NCI-H146 treated with DMSO at 0.1 percent for 48 hours (cell line): ENCODE data around the gene IL20RA.
"Not testable (repeated sequence)": the region's sequence is repeated elsewhere in the genome, so short reads cannot be mapped to it uniquely, and the experiment has no call there.

Experiments
- DNase-seq: peaks from one replicate; lab custom pipeline; 2025; ENCODE audit not compliant: unreplicated experiment; lab: John Stamatoyannopoulos, UW

Gene IL20RA

GRCh38 chr6:136975089-136975715 is 69.6 kb downstream of the IL20RA start:
- DNase-seq, result no peak

DNA sequence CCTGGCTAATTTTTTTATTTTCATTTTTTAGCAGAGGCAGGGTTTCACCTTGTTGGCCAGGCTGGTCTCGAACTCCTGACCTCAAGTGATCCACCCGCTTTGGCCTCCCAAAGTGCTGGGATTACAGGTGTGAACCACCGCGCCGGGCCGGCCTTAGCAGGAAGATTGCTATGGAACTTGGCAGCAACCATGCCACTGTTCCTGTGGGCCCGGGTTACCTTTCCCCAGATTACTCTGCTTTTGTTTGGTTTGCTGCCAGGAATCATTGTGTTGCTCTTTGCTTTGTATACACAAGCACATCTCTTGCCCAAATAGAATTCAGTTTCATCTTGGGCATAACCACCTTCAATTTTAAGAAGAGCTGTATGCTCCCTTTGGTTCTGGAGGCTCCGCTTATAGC is 71.0 kb downstream of the IL20RA start:
- not testable (repeated sequence) for DNase-seq

DNA sequence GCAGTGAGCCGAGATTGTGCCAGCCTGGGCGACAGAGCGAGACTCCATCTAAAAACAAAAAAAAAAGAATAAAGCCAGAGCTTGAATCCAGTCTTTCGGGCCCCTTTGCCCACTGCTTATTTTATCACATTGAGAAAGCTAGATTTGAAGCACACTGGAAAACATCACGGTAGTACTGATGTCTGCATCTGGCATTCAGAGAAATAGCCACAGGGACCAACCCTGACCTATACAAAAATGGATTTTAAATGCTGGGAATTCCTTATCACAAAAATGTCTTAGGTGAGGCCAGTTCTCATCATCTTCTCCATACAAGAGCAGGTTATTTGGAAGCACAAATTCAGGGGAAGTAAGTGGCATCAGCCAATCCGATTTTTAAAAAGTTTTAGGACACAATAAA is 73.2 kb downstream of the IL20RA start:
- no peak for DNase-seq

DNA sequence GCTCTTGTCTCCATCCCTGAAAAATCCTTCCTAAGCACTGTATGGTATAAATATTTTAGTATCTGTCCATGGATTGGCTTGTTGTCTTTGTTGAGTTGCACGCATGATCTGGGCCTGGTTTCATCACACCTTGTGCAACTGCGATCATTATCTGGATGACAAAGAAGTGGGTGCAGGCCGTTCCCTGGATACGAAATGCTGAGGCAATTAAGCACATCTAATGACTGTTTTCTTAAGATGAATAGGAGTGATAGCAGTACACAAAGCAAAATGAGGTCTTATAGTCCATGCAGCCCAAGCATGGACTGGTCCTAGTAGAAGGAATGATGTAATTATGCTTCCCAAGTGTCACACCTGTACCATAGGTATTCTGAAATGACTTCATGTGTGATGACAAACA is 74.8 kb downstream of the IL20RA start:
- DNase-seq, result peak; percentile 100

- peak; percentile 94 for DNase-seq
Measured at GRCh38 chr6:136969433-136969832, 75.3 kb downstream of the IL20RA start.

- DNase-seq, result peak; percentile 89
Measured at GRCh38 chr6:136968837-136969236, 75.9 kb downstream of the IL20RA start.

DNA sequence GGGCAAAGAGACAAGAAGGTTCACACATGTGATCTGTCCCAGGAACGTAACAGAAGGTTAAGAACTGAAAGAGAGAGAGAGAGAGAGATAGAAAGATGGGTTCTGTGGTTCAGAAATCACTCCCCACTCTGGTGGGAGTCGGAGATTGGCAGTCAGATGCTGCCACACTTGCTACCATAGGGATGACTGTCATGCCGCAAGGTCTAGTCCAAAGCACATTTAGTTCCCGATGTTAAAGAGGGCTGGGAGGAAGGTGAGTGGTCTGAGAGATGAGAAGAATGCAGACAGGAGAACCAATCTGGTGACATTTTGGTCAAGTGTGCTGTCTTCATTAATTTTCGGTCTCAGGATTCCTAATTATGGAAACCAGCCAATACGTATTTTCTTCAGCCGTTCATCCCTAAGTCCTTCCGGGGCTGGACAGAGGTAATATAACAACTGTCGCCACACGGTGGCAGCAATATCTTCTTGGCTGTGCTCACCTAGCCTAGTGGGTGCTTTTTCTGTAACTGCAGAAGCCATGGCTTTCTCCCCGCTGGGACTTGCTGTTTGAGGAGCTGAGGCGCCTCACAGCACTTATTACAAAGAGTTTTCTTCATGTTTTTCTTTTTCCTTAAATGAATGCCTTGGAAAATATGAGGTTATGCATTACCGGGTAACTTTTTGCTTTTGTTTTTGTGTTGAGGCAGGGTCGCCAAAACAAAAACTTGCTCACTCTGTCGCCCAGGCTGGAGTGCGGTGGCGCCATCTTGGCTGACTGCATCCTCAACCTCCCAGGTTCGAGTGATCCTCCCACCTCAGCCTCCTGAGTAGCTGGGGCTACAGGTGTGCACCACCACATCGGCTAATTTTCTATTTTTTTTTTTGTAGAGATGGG is 76.7 kb downstream of the IL20RA start:
- peak; percentile 98 for DNase-seq

- no peak for DNase-seq
Measured at GRCh38 chr6:136964398-136964797, 80.4 kb downstream of the IL20RA start.

DNA sequence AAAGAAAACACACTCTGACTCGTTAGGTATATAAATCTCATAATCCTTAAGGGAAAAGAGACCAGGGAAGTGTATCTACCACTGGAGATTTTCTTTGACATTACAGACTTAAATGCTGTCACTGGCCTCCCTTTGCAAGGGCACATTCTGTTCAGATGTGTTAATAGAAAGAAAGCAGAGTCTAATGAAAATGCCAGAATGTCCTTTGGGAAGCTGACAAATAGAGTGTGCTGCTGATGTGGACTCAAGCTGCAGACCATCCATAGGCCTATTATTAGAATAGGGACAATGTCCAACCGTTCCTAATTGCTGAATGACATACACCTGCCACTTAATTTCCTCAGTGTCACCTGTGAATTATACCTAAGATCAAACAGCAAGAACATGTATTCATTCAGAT is 81.5 kb downstream of the IL20RA start:
- peak; percentile 99 for DNase-seq

DNA sequence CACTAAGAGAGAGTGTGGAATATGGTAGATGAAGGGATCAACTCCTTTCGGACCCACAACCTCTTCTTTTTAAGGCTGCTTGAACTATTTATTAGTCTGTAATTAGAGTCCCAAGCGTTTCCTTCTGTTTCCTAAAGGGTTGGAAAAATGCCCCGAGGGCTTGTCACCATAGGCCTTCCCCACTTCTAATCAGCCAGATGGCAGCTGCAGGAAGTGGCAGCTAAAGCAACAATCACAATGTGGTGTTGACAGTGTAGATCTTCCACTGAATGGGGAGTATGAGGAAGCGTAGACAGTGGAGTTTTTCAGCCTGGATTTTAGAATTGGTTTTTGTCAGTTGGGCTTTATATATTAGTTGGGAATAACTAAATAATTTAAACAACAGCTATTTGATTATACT is 82.1 kb downstream of the IL20RA start:
- DNase-seq, result peak; percentile 100

DNA sequence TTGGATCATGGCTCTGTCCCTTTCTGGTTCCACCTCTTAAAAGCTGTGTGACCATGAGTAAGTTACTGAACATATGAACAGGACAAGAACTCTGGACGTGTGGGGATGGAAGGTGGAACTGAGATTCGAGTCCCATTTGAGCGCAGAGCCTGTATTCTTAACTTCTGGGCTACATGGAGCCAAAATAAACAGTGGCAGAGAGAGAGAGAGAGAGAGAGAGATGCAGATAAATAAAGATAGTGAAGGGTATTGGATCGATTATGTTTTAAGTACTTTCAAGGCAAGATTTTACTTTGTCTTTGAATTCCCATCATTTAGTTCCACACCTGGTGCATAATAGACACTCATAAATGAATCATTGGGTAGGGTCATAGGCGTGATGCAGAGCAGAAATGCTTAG is 82.9 kb downstream of the IL20RA start:
- DNase-seq, result peak; percentile 90

- DNase-seq, result peak; percentile 21
Measured at GRCh38 chr6:136960781-136961180, 84.0 kb downstream of the IL20RA start.

DNA sequence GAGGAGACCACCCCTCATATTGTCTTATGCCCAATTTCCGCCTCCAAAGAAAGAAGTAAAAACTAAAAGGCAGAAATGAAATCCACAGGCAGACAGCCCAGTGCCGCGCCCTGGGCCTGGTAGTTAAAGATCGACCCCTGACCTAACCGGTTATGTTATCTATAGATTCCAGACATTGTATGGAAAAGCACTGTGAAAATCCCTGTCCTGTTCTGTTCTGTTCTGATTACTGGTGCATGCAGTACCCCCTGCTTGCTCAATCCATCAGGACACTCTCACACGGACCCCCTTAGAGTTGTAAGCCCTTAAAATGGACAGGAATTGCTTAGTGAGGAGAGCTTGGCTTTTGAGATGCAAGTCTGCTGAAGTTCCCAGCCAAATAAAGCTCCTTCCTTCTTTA is 84.8 kb downstream of the IL20RA start:
- DNase-seq, result peak; percentile 65

DNA sequence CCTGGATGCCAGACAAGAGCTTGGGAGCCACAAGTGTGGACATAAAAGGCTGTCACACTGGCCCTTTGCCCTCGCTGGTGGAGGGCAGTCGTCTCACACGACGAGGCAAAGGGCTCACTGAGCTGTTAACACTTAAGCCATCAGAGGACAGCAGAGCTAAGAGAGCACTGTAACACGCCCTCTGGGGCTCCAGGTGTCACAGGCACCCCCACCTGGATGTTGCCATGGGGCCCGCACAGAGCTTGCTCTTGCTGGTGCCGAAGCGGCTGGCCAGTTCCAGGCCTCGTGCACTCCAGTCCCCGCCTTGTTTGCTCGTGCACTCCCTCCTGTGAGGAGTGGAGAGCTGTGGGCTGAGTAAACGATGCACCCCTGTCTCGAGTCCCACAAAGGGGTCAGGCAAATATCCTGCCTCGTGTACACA is 85.3 kb downstream of the IL20RA start:
- peak; percentile 99 for DNase-seq

GRCh38 chr6:136958168-136958567 is 86.6 kb downstream of the IL20RA start:
- peak; percentile 68 for DNase-seq

GRCh38 chr6:136956590-136957544 is 87.9 kb downstream of the IL20RA start:
- peak; percentile 99 for DNase-seq

DNA sequence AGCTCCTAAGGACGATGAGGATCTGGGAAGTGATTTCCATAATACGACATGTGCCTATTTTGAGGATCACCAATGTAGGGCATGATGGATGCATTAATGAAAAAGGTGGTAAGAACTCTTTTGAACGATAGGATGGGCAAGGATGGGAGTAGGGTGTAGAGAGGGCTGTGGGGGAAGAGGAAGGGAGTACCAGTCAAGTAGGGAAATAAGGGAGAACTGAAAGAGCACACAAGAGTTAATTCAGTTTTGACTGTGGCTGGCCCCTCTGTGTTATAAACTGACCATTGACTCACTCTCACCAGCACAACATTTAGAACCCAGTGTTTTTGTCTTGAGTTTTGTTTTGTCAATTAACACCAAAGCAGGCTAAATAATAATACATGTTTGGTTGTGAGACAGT is 89.6 kb downstream of the IL20RA start:
- DNase-seq, result peak; percentile 36

DNA sequence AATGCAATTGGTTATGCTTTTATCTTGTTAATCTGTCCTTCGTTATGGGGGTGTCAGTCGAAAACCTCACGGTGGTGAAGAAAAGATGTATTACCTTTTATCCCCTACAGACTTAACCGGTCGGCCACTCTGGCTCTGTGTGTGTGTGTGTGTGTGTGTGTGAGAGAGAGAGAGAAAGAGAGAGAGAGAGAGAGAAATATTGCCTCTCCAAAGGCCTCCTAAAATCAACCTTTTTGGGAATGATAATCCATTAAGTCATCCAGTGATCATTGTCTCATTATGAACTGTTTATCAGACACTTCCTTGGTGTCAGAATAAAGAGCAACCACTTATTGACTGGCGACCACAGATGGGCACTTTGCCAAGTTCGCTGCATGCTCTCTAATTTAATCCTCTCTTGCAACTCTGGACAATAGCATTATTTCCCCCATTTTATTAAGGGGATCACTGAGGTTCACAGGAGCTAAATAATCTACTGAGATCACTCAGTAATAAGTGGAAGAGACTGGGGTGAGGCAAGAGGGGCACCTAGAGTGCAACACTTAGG is 92.0 kb downstream of the IL20RA start:
- peak; percentile 94 for DNase-seq

DNA sequence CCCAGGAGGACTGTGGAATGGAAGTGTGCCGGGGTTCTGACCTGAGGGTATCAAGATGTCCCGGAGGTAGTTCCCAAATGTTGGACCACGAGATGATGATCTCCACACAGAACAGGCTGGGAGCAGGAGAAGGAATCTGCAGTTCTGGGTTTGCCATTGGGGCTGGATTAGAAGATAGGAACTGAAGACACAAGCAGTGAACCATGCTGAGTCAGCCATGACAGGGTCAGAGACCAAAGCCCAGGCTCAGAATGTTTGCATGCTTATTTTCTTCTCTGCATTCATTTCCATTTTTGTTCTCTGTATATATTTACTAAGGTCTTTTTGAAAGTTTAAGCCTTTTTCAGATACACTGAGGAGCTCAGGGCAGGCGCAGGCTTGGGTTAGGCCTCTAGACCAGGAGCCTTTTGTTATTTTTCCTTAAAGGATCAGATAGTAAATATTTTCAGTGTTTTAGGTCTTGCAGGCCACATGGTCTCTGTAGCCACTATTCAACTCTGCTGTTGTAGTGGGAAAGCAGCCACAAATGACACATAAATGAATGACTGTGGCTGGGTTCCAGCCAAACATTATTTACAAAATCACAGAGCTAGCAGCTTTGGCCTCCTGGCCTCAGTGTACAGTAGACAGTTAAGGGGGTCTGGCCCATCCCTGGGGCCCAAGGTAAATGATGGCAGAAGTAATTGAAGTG is 94.2 kb downstream of the IL20RA start:
- no peak for DNase-seq
